Stimulated activated CD4-positive, alpha-beta T cell treated with anti-CD3 and anti-CD28 coated beads, Interleukin-2, amount 100 ng/mL, for 48 hours (primary cell): Measurements from ENCODE around the gene BCAT1.
"Not testable (repeated sequence)": the region's sequence is repeated elsewhere in the genome, so short reads cannot be mapped to it uniquely, and the experiment has no call there.

Experiments
- DNase-seq, 2 donors: peaks; one replicate each; pipeline ENCODE4 v3.0.0-alpha.2; 2020

BCAT1 gene

GRCh38 chr12:24956351-24956750, 7.5 kb upstream of the BCAT1 start:
- DNase-seq = not testable (repeated sequence)

DNA sequence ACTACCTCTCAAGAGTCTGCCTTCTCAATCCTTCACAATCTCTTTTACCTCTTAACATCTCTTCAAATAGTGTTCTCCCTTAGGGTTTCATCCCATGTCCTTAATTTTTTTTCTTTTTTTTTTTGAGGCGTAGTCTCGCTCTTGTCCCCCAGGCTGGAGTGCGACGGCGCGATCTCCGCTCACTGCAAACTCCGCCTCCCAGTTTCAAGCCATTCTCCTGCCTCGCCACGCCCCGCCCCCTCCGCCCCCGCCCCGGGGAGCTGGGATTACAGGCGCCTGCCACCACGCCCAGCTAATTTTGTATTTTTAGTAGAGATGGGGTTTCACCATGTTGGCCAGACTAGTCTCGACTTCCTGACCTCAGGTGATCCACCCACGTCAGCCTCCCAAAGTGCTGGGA, 7.0 kb upstream of the BCAT1 start:
- no peak for DNase-seq

GRCh38 chr12:24955389-24955788, 6.5 kb upstream of the BCAT1 start:
- no peak for DNase-seq

DNA sequence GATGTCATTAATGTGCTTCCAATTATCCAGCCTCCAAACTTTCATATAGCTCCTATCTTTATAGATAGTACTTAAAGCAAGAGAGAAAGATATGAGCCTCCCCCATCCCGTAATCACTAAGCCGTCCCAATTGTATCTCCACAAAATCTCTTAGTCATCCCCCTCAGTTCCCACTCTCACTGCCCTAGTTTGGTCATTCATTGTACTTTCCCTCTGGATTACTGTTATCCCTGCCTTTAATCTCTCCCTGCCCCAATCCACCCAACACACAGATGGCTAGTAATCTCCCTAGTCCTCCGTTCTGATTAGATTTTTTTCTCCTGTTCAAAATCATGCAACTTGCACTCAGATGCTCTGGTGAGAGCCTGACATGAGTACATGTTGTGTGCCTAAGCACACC, 5.4 kb upstream of the BCAT1 start:
- DNase-seq = no peak

- no peak for DNase-seq
Measured at GRCh38 chr12:24952389-24952788, 3.5 kb upstream of the BCAT1 start.

- no peak for DNase-seq
Measured at GRCh38 chr12:24950231-24950834, 1.4 kb upstream of the BCAT1 start.

DNA sequence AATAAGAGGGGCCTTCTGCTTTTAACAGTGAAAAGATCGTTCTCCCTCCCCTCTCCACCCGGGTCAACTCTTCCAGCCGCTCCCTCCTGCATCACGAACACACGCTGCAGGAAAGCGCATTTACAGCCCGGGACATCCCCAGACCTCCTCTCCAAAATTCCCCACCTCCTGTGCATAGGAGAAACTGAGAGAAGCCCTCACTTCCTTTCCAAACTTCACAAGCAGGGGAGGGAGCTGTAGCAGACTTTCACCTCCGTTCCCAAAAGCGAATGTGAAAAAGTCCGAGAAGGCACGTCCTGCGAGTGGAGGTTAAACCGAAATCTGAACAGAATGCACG, 513 bp downstream of the BCAT1 start:
- peak; percentile 25 to 26 for DNase-seq

GRCh38 chr12:24947541-24948419, 1.1 kb downstream of the BCAT1 start:
- DNase-seq = no peak

- no peak for DNase-seq
Measured at GRCh38 chr12:24945845-24946244, 3.1 kb downstream of the BCAT1 start.

- DNase-seq = no peak
Measured at GRCh38 chr12:24945039-24945438, 3.9 kb downstream of the BCAT1 start.

- no peak for DNase-seq
Measured at GRCh38 chr12:24944601-24944975, 4.3 kb downstream of the BCAT1 start.

- DNase-seq = no peak
Measured at GRCh38 chr12:24943947-24944600, 4.8 kb downstream of the BCAT1 start.

- no peak for DNase-seq
Measured at GRCh38 chr12:24940157-24940556, 8.7 kb downstream of the BCAT1 start.

DNA sequence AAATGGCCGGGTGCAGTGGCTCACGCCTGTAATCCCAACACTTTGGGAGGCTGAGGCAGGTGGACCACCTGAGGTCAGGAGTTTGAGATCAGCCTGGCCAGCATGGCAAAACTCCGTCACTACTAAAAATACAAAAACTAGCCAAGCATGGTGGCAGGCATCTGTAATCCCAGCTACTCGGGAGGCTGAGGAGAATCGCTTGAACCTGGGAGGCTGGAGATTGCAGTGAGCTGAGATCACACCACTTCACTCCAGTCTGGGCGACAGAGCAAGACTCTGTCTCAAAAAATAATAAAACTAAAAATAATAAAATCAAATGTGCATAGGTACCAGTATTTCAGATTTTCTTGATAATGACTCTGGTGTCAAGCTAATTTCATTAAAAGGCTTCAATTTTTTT, 9.3 kb downstream of the BCAT1 start:
- not testable (repeated sequence) for DNase-seq

- no peak for DNase-seq
Measured at GRCh38 chr12:24938341-24938740, 10.6 kb downstream of the BCAT1 start.

GRCh38 chr12:24937553-24938244, 11.2 kb downstream of the BCAT1 start:
- DNase-seq = no peak

GRCh38 chr12:24933694-24934407, 15.1 kb downstream of the BCAT1 start:
- no peak for DNase-seq

- DNase-seq = no peak
Measured at GRCh38 chr12:24931666-24932405, 17.1 kb downstream of the BCAT1 start.

- DNase-seq = no peak
Measured at GRCh38 chr12:24929953-24930352, 18.9 kb downstream of the BCAT1 start.

- not testable (repeated sequence) for DNase-seq
Measured at GRCh38 chr12:24928533-24929306, 20.2 kb downstream of the BCAT1 start.

- DNase-seq = no peak
Measured at GRCh38 chr12:24928131-24928530, 20.8 kb downstream of the BCAT1 start.
